Hepatocyte (in vitro differentiated cells): ENCODE measurements around the gene LMOD1. TPM values are rescaled to one million over a fixed set of nuclear protein-coding genes. Genes with fewer than 3 reads are reported as not detected.
A peak's percentile ranks its signal among the peaks of the same experiment; 100 is the strongest.

Experiments used
- DNase-seq: peaks from one replicate; pipeline ENCODE4 v3.0.0-alpha.2; 2016; ENCODE audit warnings: low spot score
- H2AFZ ChIP-seq: fragments of 200-600 bp; sonication (generic); 2 replicates; pipeline ENCODE4 v1.6.0; 2016; ENCODE audit warnings: antibody characterized with exemption, mild to moderate bottlenecking
- H3K27ac ChIP-seq: fragments of 200-600 bp; sonication (generic); 2 replicates; pipeline ENCODE4 v1.5.1; 2016; ENCODE audit warnings: mild to moderate bottlenecking
- H3K27me3 ChIP-seq: fragments of 200-600 bp; sonication (generic); 2 replicates; pipeline ENCODE4 v1.6.1; 2016
- H3K36me3 ChIP-seq: fragments of 200-600 bp; sonication (generic); replicated peaks from 2 replicates; pipeline ENCODE4 v1.5.1; 2016; ENCODE audit warnings: low read depth; ENCODE audit not compliant: insufficient read depth
- H3K4me1 ChIP-seq: fragments of 200-600 bp; sonication (generic); 2 replicates; pipeline ENCODE4 v1.5.1; 2016; ENCODE audit warnings: mild to moderate bottlenecking, moderate library complexity; ENCODE audit not compliant: insufficient read depth
- H3K4me2 ChIP-seq: fragments of 200-600 bp; sonication (generic); 2 replicates; pipeline ENCODE4 v1.6.0; 2016
- H3K4me3 ChIP-seq: fragments of 200-600 bp; sonication (generic); 2 replicates; pipeline ENCODE4 v1.5.1; 2016; ENCODE audit warnings: mild to moderate bottlenecking
- H3K79me2 ChIP-seq: fragments of 200-600 bp; sonication (generic); 2 replicates; pipeline ENCODE4 v1.6.0; 2017; ENCODE audit warnings: mild to moderate bottlenecking
- H3K9me2 ChIP-seq: fragments of 200-600 bp; sonication (generic); replicated peaks from 2 replicates; pipeline ENCODE4 v1.6.0; 2017; ENCODE audit warnings: mild to moderate bottlenecking; ENCODE audit not compliant: insufficient read depth
- H3K9me3 ChIP-seq: fragments of 200-600 bp; sonication (generic); 2 replicates; pipeline ENCODE4 v1.5.1; 2016; ENCODE audit warnings: low read depth, mild to moderate bottlenecking
- H4K20me1 ChIP-seq: fragments of 200-600 bp; sonication (generic); 2 replicates; pipeline ENCODE4 v1.6.0; 2016; ENCODE audit warnings: mild to moderate bottlenecking; ENCODE audit not compliant: insufficient read depth, poor library complexity, severe bottlenecking
- EZH2 ChIP-seq: fragments of 200-600 bp; sonication (generic); IDR thresholded peaks from 2 replicates; pipeline ENCODE4 v1.6.1; 2016; ENCODE audit warnings: antibody characterized with exemption, mild to moderate bottlenecking, borderline replicate concordance
- EZH2phosphoT487 ChIP-seq: fragments of 200-600 bp; sonication (generic); IDR thresholded peaks from one replicate; pipeline ENCODE4 v1.6.1; 2018; ENCODE audit warnings: antibody characterized with exemption, mild to moderate bottlenecking, low read depth, moderate library complexity; ENCODE audit not compliant: unreplicated experiment, severe bottlenecking
- WGBS: methylation state at CpG from one replicate; pipeline ENCODE4 v1.1.6; 2016; ENCODE audit warnings: low lambda C conversion rate; ENCODE audit errors: missing lambda C conversion rate; 5-methylcytosine and 5-hydroxymethylcytosine counted together
- polyA plus RNA-seq: library from polyadenylated mRNA; unstranded; fragments of >200 nt; fragmentation: Nextera tagmentation; extraction: Ambion mirVana; gene quantifications from 2 replicates; pipeline ENCODE4 v1.2.1, GENCODE V29; 2016
- total RNA-seq: library from RNA; depleted of rRNA; stranded (reverse); fragments of >200 nt; gene quantifications from 2 replicates; pipeline ENCODE4 v1.2.3, GENCODE V29; 2014
- TF ChIP-seq, protein P1 (sequence below): fragments of 200-600 bp; sonication (generic); IDR thresholded peaks from 2 replicates; pipeline ENCODE4 v1.5.1; 2016; ENCODE audit warnings: antibody characterized with exemption, mild to moderate bottlenecking; ENCODE audit not compliant: poor library complexity

LMOD1 gene
- total and polyA plus RNA-seq, 2 experiments from 2014 or later: 6.4 to 8.7 TPM

DNA sequence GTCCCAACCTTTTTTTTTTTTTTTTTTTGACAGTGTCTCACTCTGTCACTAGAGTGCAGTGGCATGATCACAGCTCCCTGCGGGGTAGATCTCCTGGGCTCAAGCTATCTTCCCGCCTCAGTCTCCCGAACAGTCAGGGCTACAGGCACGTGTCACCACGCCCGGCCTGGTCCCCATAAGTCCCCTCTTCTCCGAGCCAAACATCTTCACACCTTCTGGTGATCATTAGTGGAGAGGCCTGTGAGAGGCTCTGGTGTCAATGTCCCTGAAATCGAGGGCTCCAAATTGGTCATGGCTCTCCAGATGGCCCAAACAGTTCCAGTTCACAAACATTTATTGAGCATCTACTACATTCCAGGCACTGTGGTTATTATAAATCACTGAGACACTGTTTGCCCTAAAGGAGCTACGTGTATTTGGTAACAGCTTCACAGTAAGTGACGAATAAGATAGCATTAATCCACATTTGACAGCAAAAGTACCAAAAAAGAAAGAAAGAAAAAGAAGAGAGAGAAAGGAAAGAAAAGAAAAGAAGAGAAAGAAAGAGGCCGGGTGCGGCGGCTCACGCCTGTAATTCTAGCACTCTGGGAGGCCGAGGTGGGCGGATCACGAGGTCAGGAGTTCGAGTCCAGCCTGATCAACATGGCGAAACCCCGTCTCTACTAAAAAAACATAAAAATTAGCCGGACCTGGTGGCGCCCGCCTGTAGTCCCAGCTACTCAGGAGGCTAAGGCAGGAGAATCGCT lies 8.1 kb upstream of the LMOD1 start:
- no peaks in the 10 kb centered on the region for H3K9me3 ChIP-seq
- H3K9me2 ChIP-seq: no peaks in the 10 kb centered on the region
- 53% methylated on average over 23 of the region's 24 CpGs for WGBS
- peak overlapping the region; percentile 37 for H3K4me3 ChIP-seq
- peaks cover 3% of the 10 kb centered on the region for H4K20me1 ChIP-seq
- TF ChIP-seq, protein P1, sequence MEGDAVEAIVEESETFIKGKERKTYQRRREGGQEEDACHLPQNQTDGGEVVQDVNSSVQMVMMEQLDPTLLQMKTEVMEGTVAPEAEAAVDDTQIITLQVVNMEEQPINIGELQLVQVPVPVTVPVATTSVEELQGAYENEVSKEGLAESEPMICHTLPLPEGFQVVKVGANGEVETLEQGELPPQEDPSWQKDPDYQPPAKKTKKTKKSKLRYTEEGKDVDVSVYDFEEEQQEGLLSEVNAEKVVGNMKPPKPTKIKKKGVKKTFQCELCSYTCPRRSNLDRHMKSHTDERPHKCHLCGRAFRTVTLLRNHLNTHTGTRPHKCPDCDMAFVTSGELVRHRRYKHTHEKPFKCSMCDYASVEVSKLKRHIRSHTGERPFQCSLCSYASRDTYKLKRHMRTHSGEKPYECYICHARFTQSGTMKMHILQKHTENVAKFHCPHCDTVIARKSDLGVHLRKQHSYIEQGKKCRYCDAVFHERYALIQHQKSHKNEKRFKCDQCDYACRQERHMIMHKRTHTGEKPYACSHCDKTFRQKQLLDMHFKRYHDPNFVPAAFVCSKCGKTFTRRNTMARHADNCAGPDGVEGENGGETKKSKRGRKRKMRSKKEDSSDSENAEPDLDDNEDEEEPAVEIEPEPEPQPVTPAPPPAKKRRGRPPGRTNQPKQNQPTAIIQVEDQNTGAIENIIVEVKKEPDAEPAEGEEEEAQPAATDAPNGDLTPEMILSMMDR: no peak
- TF ChIP-seq EZH2: no peak
- no peak for TF ChIP-seq EZH2phosphoT487
- no peaks in the 10 kb centered on the region for H3K27me3 ChIP-seq
- peak overlapping the region; percentile 83 for H2AFZ ChIP-seq
- peak overlapping the region; percentile 73 for H3K4me2 ChIP-seq
- no peak for DNase-seq
- peaks cover 36% of the 10 kb centered on the region for H3K79me2 ChIP-seq
- H3K4me1 ChIP-seq: peaks cover 5% of the 10 kb centered on the region
- H3K36me3 ChIP-seq: no peaks in the 10 kb centered on the region
- peak overlapping the region; percentile 91 for H3K27ac ChIP-seq

DNA sequence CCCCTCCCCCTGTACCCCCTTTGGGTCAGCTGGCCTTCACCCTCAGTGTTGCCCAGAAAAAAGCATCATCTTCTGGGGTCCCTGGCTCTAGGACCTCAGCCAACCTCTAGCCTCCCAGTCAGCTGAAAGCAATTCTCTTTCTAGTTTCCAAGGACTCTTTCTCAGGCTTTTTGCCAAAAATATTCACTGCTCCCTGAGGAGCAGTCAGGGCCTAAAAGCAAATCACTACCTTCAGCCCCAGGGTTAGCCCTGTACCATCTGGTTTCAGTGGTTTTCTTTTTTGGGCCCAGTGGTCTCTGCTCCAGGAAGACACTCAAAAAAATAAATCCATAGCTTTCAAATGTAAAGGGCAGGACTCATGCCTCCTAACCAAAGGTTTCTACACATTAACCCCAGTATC lies 3.1 kb upstream of the LMOD1 start:
- peaks cover 6% of the 10 kb centered on the region for H3K79me2 ChIP-seq
- no peak overlapping the region for H3K27ac ChIP-seq
- no peak for DNase-seq
- H2AFZ ChIP-seq: no peak overlapping the region
- no peaks in the 10 kb centered on the region for H4K20me1 ChIP-seq
- H3K4me2 ChIP-seq: no peak overlapping the region
- no peaks in the 10 kb centered on the region for H3K9me2 ChIP-seq
- H3K27me3 ChIP-seq: peaks cover 5% of the 10 kb centered on the region
- no peaks in the 10 kb centered on the region for H3K4me1 ChIP-seq
- H3K9me3 ChIP-seq: no peaks in the 10 kb centered on the region
- no peak overlapping the region for H3K4me3 ChIP-seq
- no peak for TF ChIP-seq EZH2
- TF ChIP-seq, protein P1: no peak
- TF ChIP-seq EZH2phosphoT487: no peak
- no peaks in the 10 kb centered on the region for H3K36me3 ChIP-seq

DNA sequence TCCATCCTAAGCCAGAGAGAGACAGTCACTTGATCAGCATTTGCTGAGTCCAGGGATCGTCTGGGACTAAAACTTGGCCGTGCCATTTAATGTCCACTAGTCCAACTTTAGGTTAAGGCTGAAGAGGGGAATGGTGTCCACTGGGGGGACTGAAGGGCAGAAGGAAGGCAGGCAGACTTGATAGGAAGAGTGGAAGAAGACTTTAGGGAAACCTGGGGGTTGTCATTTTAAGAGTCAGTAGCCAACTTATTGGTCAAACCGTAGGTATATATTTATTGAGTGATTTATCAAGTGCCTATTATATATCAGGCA lies 1.3 kb upstream of the LMOD1 start:
- Histone ChIP-seq H3K4me1 (no peaks in the 10 kb centered on the region), H3K9me2 (no peaks in the 10 kb centered on the region), H3K9me3 (no peaks in the 10 kb centered on the region), H3K36me3 (no peaks in the 10 kb centered on the region), H2AFZ (no peak overlapping the region), H3K4me3 (no peak overlapping the region), H3K79me2 (peaks cover 5% of the 10 kb centered on the region), H3K27ac (peak overlapping the region; percentile 89), H3K4me2 (peak overlapping the region; percentile 78), H4K20me1 (no peaks in the 10 kb centered on the region), H3K27me3 (peaks cover 5% of the 10 kb centered on the region)
- no peak for DNase-seq
- TF ChIP-seq, protein P1: no peak
- TF ChIP-seq EZH2 (no peak), EZH2phosphoT487 (no peak)
- WGBS: 61% methylated on average over 3 of the region's 3 CpGs
